Middle frontal gyrus (tissue), 1 donor: Measurements from ENCODE around the gene SSC5D.
"Not testable (repeated sequence)": the region's sequence is repeated elsewhere in the genome, so short reads cannot be mapped to it uniquely, and the experiment has no call there.

Experiments used
- DNase-seq: peaks from one replicate; pipeline ENCODE4 v3.0.0-alpha.2; 2015; ENCODE audit warnings: low spot score; ENCODE audit errors: extremely low spot score

The SSC5D gene

DNA sequence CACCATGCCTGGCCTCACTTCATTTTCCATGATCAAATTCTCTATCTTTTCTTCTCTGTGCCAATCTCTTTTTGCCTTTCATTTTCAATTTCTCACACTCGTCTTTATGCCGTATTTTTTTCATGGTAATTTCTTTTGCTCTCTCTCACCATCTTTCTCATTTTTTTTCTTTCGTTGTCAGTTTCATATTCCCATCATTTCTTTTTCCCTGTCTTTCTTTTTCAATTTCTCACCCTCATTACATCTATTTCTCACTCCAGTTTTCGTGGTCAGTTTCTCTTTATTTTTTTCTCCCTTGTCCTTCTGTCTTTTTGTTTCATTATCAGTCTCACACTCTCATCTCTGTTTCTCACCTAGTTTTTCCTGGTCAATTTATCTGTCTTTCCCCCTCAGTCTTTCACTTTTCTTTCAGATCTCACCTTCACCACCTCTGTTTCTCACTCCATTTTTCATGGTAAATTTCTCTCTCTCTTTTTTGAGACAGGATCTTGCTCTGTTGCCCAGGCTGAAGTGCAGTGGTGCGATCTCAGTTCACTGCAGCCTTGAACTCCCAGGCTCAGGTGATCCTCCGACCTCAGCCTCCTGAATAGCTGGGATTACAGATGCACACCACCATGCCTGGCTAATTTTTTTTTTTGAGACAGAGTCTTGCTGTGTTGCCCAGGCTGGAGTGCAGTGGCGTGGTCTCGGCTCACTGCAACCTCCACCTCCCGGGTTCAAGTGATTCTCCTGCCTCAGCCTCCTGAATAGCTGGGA lies 14.1 kb downstream of the SSC5D start:
- no peak for DNase-seq

DNA sequence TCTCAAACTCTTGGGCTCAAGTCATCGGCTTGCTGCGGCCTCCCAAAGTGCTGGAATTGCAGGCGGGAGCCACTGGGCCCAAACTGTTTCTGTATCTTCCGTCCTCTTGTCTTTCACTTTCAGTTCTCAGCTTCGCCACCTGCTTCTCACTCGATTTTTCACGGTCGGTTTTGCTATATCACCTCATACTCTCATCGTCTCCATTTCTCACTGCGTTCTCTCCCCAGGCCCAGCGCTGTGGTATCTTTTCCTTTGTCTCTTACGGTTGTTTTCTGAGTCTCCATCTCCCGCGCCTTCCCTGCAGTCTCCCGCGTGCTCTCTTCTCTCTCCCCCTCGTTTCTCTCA lies 14.9 kb downstream of the SSC5D start:
- no peak for DNase-seq

DNA sequence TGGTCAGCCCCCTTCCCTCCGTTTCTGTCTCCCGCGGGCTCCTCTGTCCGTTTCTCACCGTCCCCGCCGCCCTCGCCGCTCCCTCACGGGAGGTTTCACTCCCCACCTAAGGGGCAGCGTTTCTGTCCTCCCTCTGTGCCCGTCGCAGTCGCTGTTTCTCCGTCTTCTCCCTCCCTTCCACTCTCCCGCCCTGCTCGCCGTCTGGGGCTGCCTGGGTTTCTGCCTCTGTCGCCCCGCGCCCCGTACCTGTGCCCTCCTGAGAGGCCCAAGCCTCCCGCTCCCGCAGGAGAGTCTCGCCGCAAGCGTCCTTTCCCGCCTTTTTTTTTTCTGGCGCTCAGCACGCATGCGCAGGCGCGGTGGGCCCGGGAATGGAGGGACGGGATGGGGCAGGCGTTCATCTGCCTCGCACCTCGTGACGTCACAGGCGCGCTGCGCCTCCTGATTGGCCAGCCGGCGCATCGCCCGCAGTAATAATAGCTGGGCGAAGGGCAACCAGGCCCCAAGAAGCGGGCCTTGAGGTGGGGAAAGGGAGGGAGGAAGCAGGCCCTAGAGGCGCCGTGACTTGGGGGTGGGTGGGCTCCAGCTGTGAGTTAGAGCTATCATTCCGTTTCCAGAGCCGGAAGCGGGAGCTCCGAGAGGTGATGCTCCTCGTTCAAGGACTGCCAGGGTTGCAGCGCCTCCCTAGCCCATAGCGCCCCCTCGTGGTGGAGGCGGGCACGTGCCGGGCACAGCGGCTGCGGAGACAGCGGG lies 15.4 kb downstream of the SSC5D start:
- DNase-seq: peak; percentile 93

GRCh38 chr19:55504252-55504603 lies 16.0 kb downstream of the SSC5D start:
- DNase-seq: no peak

- DNase-seq: no peak
Observed at GRCh38 chr19:55504981-55505380, 16.7 kb downstream of the SSC5D start.

- DNase-seq: no peak
Observed at GRCh38 chr19:55508120-55508519, 19.9 kb downstream of the SSC5D start.

DNA sequence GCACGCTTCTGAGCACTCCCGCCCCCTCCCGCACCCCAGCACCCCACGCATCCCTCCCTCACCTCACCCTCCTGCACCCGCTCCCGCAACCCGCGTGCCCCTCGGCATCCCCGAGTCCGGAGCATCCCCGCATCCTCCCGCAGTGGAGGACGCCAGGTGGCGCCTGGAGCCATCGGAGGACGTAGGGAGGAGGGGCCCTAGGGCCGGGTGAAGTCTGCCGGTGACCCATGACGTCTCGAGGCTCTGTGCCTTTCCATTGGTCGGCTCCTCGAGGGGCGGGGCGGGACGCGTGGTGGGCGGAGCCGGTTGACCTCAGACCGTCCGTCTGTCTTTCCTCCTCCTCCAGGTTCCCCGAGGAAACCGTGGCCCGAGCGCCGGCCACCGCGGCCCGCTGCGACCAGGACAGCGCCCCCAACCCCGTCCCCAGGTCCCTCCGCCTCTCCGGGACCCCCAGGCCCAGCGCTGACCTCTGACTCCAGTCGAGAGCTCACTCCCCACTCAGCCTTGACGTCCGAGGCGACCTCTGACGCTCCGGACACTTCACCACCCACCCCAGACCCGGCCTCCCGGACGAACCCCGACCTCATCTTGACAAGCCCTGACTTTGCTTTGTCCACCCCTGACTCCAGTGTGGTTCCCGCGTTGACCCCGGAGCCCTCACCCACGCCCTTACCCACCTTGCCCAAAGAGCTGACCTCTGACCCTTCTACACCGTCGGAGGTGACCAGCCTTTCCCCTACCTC lies 28.8 kb downstream of the SSC5D start:
- peak; percentile 90 for DNase-seq

DNA sequence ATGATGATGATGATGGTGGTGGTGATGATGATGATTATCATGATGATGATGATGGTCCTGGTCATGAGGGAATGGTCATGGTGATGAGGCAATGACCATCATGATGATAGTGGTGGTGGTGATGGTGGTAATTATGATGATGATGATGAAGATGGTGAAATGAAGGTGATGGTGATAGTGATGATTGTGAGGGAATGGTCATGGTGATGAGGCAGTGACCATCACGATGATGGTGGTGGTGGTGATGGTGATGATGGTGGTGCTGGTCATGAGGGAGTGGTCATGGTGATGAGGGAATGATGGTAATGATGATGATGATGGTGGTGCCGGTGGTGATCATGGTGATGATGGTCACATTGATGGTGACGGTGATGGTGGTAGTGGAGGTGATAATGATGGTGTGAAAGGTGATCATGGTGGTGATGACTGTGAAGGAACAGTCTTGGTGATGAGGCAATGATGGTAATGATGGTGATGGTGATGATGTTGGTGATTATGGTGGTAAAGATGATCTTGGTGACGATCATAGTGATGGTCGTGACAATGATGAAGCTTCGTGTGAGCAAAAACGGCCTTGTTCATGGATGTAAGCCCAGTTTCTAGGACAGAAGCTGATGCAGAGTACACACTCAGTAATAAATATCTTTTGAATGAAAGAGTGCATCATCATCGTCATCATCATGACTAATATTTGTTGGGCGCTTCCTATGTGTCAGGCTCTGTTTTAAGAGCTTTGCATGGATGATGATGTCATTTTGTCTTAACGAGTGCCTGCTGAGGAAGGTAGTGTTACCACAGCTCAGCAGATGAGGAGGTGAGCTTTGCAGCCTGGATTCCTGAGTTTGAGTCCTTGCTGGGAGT lies 31.4 kb downstream of the SSC5D start:
- DNase-seq: no peak

GRCh38 chr19:55520691-55521292 lies 32.6 kb downstream of the SSC5D start:
- no peak for DNase-seq

- DNase-seq: no peak
Observed at GRCh38 chr19:55525289-55526101, 37.3 kb downstream of the SSC5D start.

DNA sequence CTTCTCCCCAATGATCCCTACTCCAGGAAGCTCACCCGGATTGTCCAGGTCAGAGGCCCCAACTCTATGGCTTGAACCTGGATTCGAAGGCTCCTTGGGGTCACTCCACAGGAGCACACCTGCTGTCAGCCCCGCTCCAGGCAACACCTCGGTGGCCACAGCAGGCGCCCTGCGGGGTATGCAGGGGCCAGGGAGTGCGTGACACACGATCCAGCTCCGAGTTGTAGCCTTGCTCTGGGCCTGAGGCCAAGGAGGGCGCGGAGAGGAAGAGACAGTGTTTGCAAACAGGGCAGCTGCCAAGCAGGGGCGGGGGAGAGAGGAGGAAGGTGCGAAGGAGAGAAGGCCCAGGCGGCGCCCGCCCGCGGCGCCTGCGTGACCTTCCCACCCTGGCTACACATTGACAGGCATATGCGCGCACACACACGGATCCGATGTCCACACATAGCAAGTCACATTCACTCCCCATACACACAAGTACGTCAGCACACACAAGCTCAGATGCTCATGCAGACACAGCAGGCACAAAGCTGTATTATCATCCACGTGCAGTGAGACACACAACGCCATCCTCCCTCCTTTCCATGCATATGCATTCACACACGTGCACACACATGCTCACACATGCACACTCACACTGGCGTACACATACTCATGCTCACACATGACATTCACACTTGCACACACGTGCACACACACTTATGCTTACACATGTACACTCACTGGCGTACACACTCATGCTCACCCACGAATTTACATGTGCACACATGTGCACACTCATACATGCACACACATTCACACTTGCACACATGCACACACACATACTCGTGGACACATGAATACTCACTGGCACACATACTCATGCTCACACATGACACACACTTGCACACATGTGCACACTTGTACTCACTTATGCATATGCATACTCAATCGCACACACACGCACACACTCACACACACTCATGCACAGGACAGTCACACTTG lies 38.3 kb downstream of the SSC5D start:
- no peak for DNase-seq

DNA sequence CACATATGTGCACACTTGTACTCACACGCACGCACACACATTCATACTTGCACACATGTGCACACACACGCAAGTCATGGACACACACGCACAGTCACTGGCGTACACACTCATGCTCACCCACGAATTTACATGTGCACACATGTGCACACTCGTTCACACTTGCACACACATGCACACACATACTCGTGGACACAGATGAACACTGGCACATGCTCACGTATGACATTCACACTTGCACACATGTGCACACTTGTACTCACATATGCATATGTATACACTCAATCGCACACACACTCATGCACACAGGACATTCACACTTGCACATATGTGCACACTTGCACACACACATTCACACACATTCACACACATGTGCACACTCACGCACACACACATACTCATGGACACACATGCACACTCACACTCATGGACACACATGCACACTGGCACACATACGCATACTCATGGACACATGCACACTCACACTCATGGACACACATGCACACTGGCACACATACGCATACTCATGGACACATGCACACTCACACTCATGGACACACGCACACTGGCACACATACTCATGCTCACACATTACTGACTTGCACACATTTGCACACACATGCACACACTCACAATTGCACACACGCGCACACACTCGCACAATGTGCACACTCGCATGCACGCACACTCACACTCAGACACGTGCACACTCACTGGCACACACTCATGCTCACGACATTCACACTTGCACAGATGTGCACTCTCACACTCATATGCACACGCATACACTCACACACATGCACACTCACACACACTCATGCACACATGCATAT lies 39.2 kb downstream of the SSC5D start:
- DNase-seq: no peak

- DNase-seq: no peak
Observed at GRCh38 chr19:55528030-55528803, 40.0 kb downstream of the SSC5D start.

GRCh38 chr19:55529636-55530234 lies 41.5 kb downstream of the SSC5D start:
- no peak for DNase-seq

DNA sequence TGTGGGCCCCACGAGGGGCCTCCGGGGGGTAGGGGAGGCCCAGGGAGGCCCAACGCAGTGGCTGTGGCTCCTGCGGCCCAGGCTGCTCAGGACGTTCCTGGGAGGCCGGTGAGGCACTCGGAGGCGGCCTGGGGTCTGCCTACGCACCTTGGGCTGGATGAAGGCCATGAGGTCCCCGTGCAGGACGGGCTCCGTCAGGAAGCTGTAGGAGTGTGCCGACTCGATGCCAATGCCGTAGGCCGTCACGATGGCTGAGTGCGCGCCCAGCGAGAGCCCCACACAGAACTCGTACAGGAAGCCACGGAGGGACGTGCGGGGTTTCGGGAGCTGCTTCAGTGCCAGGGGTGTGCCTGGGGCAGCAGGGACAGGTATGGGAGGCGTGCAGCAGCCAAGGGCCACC lies 42.8 kb downstream of the SSC5D start:
- DNase-seq: no peak

GRCh38 chr19:55534280-55534679 lies 46.0 kb downstream of the SSC5D start:
- not testable (repeated sequence) for DNase-seq
